NB4 (cell line): Measurements from ENCODE around the gene LSAMP.
A peak's percentile ranks its signal among the peaks of the same experiment; 100 is the strongest.

Experiments used
- DNase-seq: peaks from one replicate; pipeline ENCODE4 v3.0.0; 2010; ENCODE audit warnings: low read depth
- H3K4me3 ChIP-seq: one replicate; pipeline ENCODE4 v1.5.1; 2011; ENCODE audit warnings: mild to moderate bottlenecking, low read depth, low read length, moderate library complexity
- MYC ChIP-seq: IDR thresholded peaks from 2 replicates; pipeline ENCODE4 v1.6.1; 2011; ENCODE audit warnings: low read depth, low read length
- POLR2A ChIP-seq: IDR thresholded peaks from 2 replicates; pipeline ENCODE4 v1.6.1; 2011; ENCODE audit warnings: mild to moderate bottlenecking; ENCODE audit not compliant: insufficient read length; ENCODE audit errors: extremely low read depth
- TF ChIP-seq, protein P1 (sequence below): IDR thresholded peaks from one replicate; pipeline ENCODE4 v1.5.1; 2012; ENCODE audit warnings: low read depth, low read length
- TF ChIP-seq, protein P2 (sequence below): IDR thresholded peaks from 2 replicates; pipeline ENCODE4 v1.6.1; 2011; ENCODE audit warnings: low read depth, low read length

LSAMP gene

DNA sequence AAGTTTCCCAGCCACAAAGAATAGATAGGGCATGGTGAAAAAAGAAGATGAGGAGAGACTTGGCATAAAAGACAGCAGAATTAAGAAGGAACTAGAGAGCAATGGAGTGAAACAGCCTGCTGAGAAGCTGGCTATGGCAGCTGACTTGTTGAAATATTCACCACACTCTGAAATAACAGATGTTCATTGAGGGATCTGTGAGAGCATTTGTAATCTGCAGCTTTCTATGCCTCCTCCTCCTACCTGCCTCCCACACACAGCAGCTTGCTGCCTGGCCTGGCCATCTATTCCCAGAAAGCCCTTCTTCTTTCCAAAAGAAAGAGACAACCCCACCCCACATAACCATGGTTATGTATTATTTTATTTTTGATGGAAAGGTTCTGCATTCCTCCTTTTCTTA is 518.1 kb downstream of the LSAMP start:
- no peak overlapping the region for H3K4me3 ChIP-seq
- TF ChIP-seq POLR2A (no peak), MYC (no peak)
- TF ChIP-seq, protein P1, sequence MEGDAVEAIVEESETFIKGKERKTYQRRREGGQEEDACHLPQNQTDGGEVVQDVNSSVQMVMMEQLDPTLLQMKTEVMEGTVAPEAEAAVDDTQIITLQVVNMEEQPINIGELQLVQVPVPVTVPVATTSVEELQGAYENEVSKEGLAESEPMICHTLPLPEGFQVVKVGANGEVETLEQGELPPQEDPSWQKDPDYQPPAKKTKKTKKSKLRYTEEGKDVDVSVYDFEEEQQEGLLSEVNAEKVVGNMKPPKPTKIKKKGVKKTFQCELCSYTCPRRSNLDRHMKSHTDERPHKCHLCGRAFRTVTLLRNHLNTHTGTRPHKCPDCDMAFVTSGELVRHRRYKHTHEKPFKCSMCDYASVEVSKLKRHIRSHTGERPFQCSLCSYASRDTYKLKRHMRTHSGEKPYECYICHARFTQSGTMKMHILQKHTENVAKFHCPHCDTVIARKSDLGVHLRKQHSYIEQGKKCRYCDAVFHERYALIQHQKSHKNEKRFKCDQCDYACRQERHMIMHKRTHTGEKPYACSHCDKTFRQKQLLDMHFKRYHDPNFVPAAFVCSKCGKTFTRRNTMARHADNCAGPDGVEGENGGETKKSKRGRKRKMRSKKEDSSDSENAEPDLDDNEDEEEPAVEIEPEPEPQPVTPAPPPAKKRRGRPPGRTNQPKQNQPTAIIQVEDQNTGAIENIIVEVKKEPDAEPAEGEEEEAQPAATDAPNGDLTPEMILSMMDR = no peak
- TF ChIP-seq, protein P2, sequence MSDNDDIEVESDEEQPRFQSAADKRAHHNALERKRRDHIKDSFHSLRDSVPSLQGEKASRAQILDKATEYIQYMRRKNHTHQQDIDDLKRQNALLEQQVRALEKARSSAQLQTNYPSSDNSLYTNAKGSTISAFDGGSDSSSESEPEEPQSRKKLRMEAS = no peak
- no peak for DNase-seq

DNA sequence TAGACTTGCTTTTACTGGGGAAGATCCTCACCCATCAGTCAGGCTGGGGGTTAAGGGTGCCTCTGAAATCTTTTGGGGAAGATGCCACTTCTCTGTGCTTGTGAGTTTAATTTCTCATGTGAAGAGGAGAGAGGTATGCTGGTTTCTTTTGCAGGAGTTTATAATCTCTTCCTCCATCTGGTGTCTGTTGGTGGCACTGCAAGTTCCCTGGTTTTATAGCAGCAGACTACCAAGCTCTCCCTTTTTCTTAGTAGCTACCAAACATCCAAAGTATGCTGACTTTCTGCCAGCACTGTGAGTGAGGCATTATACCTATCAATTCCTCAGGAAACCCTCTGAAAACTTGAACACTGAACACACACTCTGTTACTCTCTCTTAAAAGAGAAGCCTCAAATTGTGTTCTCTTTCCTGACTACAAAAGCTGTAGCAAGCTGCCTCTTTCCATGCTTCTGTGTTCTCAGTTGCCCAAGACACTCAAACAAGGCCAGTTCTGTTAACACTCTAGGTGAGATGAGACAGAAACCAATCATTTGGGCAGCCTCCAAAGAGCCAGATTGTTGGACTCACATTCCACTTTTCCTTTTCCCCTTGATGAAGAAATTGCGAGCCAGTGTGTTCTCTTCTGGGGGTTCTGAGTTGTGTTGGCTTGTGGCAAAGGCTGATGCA is 522.5 kb downstream of the LSAMP start:
- H3K4me3 ChIP-seq = no peak overlapping the region
- TF ChIP-seq, protein P1 = peak; percentile 33
- TF ChIP-seq MYC = no peak
- DNase-seq = peak; percentile 12

DNA sequence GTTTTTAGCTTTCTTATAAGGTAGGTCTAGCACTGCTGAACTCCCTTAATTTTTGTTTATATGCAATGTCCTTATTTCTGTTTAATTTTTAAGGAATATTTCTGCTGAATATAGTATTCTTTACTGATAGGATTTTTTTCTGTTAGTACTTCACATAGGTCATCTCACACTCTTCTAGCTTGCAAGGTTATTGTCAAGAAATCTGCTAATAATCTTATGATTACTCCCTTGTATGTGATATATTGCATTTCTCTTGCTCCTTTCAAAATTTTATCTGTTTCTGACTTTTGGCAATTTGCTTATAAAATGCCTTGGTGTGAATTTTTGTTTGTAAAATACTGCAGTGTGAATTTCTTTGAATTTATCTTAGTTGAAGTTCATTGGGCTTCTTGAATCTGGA is 523.6 kb downstream of the LSAMP start:
- no peak for DNase-seq
- TF ChIP-seq POLR2A = no peak
- TF ChIP-seq, protein P1 = no peak
- no peak for TF ChIP-seq MYC
- TF ChIP-seq, protein P2 = no peak
- H3K4me3 ChIP-seq = no peak overlapping the region

DNA sequence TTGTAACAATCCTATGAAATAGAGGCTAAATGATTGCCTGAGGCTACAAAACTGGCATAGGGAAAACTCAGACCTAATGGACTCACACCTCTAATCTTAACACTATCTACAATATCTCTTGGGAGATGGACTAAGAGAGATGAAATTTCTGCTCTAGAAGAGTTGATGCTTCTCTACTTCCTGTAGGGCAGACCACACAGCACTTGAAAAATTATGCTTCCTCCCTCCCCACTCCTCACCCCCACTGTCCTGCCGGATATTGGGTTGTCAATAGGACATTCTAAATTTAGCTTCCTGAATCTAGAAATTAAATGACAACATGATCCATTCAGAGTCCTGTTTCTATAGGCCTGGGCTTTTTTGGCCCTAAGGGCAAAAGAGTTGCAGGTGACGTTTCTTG is 526.4 kb downstream of the LSAMP start:
- no peak for TF ChIP-seq MYC
- TF ChIP-seq POLR2A = no peak
- TF ChIP-seq, protein P2 = no peak
- TF ChIP-seq, protein P1 = no peak

DNA sequence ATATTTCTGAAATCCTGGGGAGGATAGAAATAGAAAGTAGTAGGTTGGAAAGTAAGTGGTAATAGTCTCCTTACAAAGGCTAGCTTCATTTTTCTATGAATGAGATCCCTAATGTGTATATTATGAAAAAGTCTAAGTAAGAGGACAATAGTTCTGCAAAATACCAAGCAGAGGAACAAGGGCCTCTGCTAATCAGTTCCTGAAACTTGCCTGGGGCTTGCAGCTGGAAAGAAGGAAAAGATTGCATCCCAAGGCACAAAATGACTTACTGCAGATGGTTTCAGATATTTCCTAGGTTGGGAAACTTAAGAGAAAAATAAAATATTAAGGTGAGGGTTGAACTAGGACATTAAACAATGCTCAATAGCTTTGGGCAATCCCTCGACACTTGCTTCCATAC is 528.4 kb downstream of the LSAMP start:
- H3K4me3 ChIP-seq = no peak overlapping the region
- TF ChIP-seq MYC (no peak), POLR2A (no peak)
- TF ChIP-seq, protein P1 = no peak
- TF ChIP-seq, protein P2 = no peak
- no peak for DNase-seq

More for the DNA sequence above, 526.4 kb downstream of the LSAMP start:
- no peak overlapping the region for H3K4me3 ChIP-seq
- DNase-seq = no peak

DNA sequence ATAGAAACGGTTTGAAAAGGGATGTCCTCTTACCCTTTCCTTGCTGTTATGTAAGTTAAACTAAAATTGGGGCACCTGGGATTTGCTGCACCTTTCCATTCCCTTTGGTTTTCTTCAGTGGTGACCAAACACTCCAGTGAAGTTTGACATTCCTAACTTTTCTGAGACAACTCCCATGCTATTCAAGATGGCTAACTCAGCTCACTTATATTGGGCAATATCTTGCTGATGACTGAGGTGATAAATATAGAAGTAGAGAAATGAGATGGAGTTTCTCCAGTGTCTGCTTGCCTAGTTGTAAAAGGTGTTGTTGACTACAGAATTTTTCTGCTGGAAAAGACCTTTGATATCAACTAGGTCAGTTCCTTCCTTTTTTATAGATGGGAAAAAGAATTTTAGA is 530.2 kb downstream of the LSAMP start:
- H3K4me3 ChIP-seq = no peak overlapping the region
- DNase-seq = no peak
- TF ChIP-seq, protein P1 = no peak
- TF ChIP-seq POLR2A (no peak), MYC (no peak)
- TF ChIP-seq, protein P2 = no peak
